ENCODE measurements around the gene CDON. TPM values are rescaled to one million over a fixed set of nuclear protein-coding genes. Genes with fewer than 3 reads are reported as not detected.
"Not testable (repeated sequence)": the region's sequence is repeated elsewhere in the genome, so short reads cannot be mapped to it uniquely, and the experiment has no call there.

The CDON gene
- total RNA-seq, 1 donor from 2014 or later: 7.4 TPM

DNA sequence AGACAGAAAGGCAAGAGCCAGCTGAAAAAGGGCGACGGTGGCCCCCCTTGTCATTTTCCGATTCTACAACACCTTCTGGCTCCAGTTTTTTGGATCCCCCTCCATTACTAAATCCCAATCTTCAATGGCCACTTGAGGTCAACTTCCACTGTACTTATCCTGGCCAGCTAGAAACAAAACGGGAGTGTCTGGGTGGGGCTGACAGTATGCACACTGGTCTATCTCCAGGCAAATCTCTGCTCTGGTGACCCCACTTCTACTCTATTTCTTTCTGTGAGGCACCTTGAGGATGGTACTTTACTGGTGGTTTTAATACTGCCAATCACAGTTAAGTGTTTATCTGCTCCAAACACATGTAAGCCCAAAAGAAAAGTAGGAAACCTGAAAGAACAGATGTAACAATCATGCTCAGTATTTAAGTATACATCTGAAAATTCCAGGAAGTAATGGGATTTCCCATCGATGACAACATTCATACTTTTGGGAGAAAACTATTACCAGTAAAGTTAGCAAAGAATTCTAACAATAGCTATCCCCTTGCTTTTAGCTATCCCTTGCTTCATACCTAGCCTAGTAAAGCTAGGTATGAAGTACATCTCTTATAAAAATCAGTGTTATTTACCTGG, 16.0 kb downstream of the CDON start:
- no peak for DNase-seq (ENCODE audit: low spot score)

DNA sequence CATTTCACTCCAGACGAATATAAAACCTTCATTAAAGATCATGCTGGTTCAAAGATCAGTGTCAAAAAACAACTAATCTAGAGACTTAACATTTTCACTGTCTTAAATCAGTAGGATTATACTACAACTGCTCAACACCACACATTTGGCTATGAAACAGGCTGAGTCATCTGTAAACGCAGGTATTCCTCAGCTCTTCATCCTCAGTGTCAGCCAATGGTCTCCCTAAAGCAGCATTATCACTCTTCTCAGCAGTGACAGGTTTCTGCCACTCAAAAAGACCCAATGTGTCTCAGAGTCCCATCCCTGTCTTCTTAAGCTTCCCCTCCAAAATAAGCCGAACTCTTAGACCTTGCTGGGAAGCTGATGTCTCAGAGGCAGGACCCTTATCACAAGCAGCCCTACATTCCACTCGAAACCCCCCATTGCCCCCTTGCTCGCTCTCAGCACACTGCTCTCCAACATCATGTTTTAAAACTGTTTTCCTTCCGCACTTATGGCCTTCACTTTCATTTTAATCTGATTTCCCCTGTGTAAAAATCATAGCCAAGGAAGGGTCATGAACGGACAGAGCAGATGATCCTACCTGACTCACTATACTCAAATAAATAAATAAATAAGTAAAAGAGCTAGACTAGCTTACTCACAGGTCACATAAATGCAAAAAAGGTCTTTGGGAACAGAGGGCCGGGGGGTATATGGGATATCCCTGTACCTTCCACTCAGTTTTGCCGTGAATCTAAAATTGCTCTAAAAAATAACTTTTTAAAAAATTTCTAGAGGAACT, 23.0 kb downstream of the CDON start:
- DNase-seq (ENCODE audit: low spot score): no peak

- DNase-seq (ENCODE audit: low spot score): no peak
Observed at GRCh38 chr11:126035718-126036117, 26.9 kb downstream of the CDON start.

DNA sequence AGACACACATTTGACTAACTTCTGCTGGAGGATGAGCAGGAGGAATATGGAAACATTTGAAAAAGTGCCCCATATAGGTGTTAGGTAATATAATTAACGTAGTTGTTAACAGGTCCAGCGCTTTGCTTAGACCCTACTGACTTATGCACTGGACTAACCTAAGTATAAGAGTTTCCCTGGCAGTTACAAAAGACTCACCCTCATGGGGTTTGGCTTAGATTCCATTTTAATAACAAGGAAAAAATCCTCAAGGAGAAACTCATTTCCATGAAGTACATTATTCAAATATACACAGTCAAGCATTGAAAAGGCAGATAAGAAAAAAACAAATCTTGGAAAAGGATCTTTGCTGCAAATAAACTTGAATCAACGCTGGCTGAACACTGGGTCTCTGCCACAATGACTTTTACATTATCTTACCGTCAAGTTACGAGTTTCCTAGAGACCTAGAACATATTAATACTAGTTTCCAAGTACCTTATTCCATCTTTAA, 27.7 kb downstream of the CDON start:
- no peak for DNase-seq (ENCODE audit: low spot score)

DNA sequence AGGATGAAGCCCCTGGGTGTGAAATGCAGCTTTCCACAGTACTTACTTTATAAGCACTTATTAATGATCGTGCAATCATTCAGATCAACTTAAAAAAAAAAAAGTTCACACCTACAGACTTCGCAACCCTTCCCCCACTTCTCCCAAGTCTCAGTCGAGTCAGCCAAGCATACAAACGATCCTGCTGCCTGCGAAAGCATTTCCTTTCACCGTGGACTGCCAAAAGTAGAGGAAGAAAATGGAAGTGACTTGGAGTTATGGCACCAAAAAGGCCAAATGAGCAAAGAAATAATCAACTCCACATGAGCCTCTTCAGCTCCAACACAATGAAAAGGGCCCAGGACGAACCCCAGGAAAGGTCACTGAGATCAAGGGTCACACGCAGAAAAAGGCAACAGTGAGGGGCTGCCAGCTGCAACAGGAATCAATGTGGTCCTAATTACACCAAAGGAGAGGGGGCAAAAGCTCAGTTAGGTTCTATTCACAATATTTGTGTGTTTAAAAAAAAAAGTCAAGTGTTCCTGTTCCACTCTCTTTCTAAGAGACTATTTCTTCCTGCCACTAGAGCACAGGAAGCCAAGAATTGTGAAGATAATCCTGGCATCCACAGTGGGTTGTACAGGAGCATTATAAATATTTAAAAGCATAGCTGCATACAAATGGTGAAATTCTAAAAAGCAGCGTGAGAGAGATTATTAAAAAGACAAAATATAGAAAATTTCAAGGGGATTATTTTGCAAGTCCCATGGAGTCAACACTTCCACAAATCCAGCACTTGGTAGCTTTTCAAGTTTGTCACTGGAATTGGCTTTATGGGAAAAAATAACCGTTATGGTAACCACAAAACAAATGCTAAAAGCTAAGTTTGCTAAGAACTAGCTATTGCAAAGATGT, 28.4 kb downstream of the CDON start:
- no peak for DNase-seq (ENCODE audit: low spot score)

DNA sequence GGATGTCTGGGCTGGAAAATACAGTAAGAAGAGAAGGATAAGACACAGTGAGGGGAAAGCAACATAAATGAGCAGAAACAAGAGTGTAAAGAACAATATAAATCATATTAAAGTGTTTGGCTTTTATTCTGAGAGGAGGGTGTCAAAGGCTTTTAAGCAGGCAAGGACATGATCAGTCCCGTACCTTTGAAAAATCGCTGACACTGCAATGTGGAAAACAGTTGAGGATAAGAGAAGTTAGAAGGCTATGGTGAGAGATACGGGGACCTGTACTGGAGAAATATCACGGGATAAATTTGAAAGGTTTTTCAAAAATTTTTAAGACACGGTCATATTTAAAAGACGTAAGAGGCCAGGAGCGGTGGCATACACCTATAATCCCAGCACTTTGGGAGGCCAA, 30.3 kb downstream of the CDON start:
- DNase-seq (ENCODE audit: low spot score): no peak

DNA sequence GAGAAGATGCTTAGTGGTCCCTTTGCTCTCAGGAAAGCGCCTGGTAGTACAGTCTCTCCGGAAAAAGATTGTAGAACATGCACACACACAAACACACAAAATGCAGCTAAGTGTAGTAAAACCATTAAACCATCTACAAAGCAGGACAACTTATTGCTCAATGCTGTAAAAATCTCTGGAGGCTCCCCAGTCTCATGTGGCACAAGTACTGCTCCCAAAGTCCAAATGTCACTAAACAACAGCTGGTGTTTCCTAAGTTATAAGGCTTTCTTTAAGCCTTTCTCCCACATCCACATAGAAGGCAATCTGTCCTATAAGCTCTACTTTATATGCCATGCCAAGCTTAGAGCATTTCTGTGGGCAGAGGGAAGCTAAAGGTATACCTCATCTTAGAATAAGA, 32.9 kb downstream of the CDON start:
- DNase-seq (ENCODE audit: low spot score): no peak

- no peak for DNase-seq (ENCODE audit: low spot score)
Observed at GRCh38 chr11:126029237-126029636, 33.4 kb downstream of the CDON start.

- not testable (repeated sequence) for DNase-seq (ENCODE audit: low spot score)
Observed at GRCh38 chr11:126028534-126028933, 34.1 kb downstream of the CDON start.

DNA sequence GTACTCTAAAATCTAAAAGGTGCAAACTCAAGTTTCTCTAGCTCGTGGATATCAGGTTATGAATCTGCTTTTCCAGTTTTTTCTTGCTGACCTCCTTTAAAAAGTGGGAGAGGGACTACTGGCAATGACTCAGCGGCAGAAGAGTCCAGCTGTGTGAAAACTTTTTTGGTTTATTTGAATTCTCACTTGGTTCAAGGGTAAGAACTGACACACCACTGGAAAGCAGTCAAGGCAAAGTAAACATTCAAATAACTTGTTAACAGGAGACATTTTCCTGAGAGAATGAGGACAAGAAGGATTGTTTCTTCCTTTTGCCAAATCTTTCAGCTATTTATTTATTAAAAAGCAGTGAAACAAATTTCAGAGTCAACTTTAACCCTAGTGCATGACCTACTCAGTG, 36.1 kb downstream of the CDON start:
- DNase-seq (ENCODE audit: low spot score): no peak

- no peak for DNase-seq (ENCODE audit: low spot score)
Observed at GRCh38 chr11:126025822-126026221, 36.8 kb downstream of the CDON start.

DNA sequence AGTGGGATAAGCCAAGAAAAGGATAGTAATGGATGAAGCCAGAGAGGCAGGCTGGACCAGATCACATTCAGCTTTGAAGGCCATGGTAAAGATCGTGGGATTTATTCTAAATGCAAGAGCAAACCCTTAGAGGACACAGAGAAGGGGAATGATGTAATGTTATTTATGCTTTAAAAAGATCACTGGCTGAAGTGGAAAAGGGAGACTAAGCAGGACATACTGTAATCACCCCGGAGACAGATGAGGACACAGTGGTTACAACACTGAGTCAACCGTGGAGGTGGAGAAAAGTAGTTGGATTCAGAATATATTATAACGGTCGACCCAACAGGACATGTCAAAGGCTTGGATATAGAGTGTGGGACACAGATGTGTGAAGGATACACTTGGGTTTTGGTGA, 38.5 kb downstream of the CDON start:
- no peak for DNase-seq (ENCODE audit: low spot score)

GRCh38 chr11:126012852-126013251, 49.8 kb downstream of the CDON start:
- DNase-seq (ENCODE audit: low spot score): no peak

DNA sequence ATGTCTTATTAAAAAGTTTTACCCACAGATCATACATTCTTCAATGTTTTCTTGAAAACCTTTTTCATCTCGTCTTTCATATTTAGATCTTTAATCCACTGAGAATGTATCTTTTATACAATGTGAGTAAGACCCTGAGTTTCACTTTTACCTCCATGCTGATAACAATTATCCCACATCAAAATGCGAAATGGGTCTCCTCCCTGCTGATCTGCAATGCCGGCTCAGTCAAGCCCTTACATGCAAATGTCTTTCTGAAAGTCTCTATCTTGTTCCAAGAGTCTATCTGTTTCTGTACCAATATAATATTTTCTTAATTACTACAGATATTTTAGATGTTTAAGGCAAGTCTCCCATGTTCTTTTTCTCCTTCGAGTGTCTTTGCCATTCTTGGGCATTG, 50.9 kb downstream of the CDON start:
- DNase-seq (ENCODE audit: low spot score): no peak

- no peak for DNase-seq (ENCODE audit: low spot score)
Observed at GRCh38 chr11:126011265-126011664, 51.4 kb downstream of the CDON start.

- no peak for DNase-seq (ENCODE audit: low spot score)
Observed at GRCh38 chr11:126008956-126009355, 53.7 kb downstream of the CDON start.

GRCh38 chr11:126007238-126007637, 55.4 kb downstream of the CDON start:
- DNase-seq (ENCODE audit: low spot score): no peak

- no peak for DNase-seq (ENCODE audit: low spot score)
Observed at GRCh38 chr11:126006068-126006467, 56.6 kb downstream of the CDON start.

DNA sequence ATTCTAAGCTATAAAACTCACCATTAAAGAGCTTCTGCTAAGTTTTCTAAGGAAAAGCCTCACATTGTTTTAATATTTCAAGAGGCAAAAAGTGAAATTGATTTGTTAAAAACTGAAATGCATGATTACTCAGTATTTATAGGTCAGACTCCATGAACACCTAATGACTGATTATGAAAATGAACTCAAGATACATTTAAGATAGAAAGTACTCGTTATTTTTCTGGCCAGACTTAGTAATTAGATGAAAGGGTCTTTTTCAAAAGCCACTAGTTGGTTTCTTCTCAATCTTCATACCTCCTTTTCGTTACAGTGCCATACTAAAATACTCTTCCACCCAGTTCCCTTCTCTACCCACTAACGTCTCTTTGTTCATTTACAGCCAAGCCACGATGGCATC, 60.5 kb downstream of the CDON start:
- DNase-seq (ENCODE audit: low spot score): no peak

GRCh38 chr11:125999234-125999880, 63.3 kb downstream of the CDON start:
- DNase-seq (ENCODE audit: low spot score): no peak

DNA sequence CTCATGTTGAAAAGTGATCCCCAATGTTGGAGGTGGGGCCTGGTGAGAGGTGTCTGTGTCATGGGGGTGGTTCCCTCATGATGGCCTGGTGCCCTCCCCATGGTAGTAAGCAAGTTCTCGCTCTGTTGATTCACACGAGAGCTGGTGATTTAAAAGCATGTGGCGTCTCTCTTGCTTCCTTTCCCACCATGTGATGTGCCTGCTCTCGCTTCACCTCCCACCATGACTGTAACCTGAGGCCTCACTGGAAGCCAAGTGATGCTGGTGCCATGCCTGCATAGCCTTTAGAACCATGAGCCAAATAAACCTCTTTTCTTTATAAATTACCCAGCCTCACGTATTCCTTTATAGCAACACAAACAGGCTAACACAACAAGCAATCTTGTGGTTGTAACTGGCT, 64.4 kb downstream of the CDON start:
- no peak for DNase-seq (ENCODE audit: low spot score)

- no peak for DNase-seq (ENCODE audit: low spot score)
Observed at GRCh38 chr11:125995313-125995712, 67.4 kb downstream of the CDON start.
